HG03139 (cell line): ENCODE measurements around the gene DOK5.
"Not testable (repeated sequence)": the region's sequence is repeated elsewhere in the genome, so short reads cannot be mapped to it uniquely, and the experiment has no call there.

Source experiments
- ATAC-seq: cut with Tn5 transposase; IDR thresholded peaks from one replicate; pipeline ENCODE4 v1.9.1; 2021; ENCODE audit not compliant: unreplicated experiment

DOK5 gene

DNA sequence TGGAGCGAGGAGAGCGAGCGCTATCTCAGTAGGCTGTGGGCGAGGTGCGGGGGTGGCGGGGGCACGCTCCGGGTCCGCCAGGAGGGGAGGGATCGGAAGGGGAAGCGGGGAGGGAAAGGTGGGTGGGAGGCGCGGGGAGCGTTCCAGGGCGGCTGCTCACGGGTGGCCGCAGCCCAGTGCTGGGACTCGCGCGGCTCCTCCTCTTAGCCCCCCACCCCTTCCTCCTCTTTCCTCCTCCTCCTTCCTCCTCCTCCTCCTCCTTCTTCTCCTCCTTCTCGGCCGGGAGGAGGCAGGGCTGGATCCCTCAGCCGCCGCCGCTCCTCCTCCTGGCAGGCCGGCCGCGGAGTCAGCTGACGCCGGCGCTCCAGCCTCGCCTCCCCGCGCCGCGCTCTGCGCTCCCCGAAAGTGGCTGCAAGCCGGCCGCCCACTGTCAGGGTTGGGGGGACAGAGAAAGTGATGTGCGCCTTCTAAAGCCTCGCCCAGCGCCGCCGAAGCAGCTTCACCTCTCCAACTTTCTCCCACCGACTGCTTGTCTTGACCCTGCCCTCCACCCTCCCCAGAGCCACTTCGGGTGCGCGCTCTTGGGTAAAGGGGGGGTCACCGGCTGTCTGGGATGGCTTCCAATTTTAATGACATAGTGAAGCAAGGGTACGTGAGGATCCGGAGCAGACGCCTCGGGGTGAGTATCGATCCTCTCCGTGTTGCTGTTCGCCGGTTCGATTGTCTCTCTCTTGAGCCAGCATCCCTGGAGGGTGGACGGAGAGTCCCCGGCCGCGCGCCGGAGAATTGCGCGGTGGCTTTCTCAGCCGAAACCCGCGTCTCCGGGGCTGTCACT lies at the start of gene DOK5:
DOK5 (plus strand) TSS at position 260 of the 835 bp plus-strand sequence; CDS start at position 614, 354 bp downstream.
- ATAC-seq, result no peak

DNA sequence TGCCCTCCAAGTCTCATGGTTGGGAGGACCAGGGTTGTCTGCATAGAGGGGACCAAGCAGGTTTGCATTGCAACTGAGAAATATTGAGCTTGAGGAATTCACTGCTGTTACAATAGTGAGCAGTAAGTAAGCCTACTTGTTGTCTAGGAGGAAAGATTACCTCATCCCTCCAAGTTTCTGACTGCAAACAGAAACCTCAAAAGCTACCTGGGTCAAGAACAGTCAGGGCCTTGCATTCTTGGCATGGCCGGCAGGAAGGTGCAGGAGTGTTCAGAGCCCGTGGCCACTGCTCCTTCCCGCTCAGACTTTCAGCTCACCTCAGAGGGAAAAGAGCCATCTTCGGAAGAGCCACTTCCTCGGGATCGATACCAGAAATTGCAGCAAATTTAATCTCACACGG lies 46.0 kb upstream of the DOK5 start:
- ATAC-seq, result no peak

DNA sequence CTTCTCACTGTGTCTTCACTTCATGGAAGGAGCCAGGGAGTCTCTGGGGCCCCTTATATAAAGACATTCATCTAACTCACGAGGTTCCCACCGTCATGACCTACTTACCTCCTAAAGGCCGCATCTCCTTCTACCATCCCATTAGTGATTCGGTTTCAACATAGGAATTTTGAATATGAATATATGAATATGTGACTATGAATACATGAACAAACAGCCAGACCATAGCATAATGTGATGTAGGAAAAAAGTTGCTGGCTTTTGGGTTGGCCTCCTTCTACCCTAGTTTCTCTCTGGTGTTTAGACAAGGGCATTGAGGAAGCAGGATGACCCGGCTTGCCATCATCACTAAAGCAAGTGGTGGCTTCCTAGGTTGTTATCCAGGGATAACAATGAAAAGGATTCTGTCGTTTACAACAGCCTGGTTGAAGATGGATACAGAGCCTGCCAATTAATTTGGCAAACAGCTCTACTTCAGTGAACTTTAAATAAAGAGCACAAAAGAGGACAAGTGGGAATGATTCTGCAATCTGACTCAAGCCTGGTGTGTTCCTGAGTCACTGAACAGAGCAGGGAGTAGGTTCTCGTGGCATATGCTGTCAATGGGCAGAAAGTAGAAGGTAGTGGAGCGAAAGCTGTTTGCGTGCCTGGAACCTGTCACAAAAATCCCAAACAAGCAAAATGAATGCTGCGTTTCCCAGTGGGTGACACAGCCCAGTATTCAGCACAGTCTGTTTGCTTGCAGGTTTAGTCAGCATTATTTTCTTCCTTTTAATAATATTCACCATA lies 44.0 kb upstream of the DOK5 start:
- no peak for ATAC-seq

DNA sequence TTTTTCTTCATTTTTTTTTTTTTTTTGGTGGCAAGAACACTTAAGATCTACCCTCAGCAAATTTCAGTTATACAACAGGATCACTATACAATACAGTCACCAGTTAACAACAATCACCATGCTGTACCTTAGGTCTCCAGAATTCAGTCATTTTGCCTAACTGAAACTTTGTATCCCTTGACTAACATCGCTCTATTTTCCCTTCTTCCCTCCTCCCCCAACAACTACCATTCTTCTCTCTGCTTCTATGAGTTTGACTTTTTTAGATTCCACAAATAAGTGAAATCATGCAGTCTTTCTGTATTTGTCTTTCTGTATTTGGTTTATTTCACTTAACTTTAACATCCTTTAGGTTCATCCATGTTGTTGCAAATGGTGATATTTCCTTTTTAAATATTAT lies 42.4 kb upstream of the DOK5 start:
- no peak for ATAC-seq

DNA sequence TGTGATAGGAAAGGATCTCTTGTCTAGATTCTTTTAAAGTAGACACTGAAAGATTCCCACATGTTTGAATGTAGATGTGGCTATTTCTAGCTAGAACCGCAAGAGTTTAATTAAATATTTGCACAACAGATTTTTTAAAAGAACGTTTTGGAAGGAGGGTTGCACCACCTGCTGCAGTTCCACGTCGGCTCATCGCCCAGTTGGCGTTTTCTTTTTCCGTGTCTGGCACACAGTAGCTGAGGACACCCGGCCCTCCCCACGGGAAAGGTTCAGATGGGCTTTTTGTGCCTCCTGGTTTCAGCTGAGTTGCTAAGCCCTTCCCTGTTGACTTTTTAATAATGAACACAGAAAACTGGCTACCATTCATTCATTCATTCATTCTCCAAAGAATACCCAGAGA lies 41.8 kb upstream of the DOK5 start:
- ATAC-seq, result no peak

DNA sequence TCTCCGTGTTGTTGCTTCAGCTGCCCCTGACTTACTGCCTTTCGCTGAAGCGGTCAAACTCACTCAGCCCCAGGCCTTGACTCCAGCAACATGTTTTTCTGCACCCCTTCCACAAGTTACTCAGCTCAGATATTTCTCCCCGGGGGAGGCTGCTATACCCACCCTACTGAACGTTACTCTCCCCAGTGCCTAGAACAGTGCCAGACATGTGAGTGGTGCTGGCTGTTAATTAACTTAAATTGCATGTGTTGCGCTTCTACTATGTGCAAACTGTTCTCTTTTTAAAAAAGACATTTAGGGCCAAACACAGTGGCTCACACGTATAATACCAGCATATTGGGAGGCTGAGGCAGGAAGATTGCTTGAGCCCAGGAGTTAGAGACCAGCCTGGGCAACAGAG lies 41.2 kb upstream of the DOK5 start:
- no peak for ATAC-seq

DNA sequence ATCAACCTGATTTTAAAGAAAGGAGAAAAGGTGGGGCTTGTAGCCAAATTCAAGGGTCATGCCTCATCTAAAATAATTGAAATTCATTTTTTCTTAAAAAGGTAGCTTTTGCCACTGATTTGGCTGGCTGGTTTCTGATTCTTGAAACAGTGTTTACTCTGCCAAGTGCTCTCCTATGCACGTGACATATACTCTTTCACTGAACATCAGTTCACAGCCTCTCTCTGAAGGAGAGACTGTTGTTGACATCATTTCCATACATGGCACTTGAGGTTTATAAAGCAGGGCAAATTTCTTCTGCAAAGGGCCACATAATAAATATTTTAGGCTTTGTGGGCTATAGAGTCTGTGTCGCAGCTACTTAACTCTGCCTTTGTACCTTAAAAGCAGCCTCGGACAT lies 40.4 kb upstream of the DOK5 start:
- no peak for ATAC-seq

DNA sequence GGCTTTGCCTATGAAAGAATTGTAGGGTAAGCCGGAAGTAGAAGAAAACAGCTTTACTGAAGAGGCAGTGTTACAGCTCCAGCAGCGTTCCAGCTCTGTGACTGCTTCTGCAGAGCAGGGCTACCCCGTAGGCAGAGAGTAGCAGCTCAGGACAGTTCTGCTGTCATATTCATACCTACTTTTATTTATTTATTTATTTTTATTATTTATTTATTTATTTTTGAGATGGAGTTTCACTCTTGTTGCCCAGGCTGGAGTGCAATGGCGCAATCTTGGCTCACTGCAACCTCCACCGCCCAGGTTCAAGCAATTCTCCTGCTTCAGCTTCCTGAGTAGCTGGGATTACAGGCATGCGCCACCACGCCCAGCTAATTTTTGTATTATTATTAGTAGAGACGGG lies 39.0 kb upstream of the DOK5 start:
- not testable (repeated sequence) for ATAC-seq

DNA sequence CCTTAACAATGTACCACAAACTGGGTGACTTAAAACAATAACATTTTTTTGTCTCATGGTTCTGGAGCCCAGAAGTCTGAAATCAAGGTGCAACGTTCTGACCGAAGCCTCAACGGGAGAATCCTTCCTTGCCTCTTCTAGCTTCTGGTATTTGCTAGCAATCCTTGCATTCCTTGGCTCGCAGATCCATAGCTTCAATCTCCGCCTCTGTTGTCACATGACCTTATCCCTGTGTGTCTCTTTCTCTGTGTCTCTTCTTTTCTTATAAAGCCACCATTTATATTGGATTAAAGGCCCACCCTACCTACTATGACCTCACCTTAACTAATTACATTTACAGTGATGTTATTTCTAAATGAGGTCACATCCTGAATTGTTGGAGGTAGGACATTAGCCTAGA lies 37.2 kb upstream of the DOK5 start:
- no peak for ATAC-seq

DNA sequence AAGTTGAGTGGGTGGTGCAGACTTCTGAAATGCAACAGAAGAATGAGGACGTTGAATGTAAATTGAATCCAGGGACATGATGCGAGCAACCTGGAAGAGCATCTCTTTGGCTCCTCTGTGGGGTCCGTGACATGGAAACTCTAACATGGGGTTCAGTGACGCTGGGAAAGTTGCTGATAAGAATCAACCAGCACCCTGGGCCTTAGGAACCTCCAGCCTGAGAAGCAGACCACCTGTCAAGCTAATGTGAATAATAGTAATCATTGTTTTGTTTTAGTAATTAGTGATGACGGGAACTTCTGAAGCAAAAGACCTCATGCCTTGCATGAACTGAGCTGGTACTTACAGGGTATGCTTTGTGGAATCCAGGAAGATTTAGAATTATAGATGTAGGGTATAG lies 25.2 kb upstream of the DOK5 start:
- no peak for ATAC-seq

DNA sequence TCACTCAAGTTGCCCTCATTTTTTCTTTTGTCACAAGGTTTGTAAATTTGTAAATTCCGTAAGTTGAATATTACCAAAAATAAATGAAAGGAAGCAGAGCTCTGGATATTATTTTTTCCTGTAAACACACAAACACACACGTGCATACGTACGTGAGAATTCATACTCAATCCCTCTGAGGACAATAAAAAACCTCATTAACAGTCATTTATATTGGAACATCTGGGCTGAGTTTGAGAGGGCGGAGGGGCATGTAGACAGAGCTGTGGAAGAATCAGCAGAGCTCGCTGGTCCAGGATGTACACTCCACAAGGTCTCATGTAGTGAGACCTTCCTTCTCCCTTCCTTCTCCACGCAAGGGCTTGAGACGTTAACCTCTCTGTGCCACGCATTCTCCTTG lies 24.2 kb upstream of the DOK5 start:
- ATAC-seq, result no peak

DNA sequence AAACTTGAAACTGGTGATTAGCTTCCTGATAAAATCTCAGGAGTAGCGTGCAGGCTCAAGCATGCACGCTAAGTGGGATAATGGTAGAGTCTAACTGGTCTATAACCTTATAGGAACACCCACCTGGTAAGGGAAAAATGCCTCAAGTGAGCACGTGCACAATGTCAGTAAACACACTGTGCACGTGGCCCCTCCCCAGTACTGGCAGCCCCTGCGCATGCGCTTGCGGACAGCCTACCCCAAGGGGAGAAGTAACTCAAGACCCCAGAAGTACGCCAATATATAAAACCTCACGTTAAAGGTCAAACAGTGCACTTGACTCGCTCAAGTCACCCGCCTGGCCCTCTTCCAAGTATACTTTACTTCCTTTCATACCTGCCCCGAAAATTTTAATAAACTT lies 23.1 kb upstream of the DOK5 start:
- ATAC-seq, result no peak

DNA sequence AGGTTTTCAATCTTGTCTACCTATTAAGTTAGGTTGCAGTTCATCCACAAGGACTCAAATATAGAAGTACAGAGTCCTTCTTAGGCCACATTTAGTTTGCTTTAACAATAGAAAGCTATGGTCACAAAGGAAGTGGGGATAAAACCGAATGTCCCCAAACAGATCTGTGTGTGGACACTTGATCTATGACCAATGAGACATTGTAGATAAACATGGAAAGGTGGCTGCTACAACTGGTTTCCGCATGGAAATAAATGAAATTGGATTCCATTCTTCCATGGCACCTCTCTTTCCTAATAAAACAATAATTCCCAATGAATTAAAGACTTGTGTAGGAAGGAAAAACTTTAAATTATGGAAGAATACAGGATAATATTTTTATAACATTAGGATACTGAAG lies 20.4 kb upstream of the DOK5 start:
- ATAC-seq, result no peak

DNA sequence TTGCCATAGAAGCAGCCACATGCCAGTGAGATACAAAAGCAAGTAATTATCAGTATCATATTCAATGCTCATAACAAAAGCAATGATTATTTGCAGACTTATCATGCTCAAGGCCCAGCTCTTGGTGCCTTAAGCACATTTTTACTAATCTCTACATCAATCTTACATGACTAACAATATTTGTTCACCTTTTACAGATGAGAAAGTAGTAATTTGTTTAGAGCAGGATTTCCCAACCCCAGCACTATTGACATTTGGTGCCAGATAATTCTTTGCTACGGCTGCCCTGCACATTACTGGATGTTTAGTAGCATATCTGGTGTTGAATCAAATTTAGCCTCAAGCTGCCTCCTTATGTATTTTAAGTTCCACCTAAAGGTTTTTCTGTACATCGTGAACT lies 19.0 kb upstream of the DOK5 start:
- no peak for ATAC-seq

DNA sequence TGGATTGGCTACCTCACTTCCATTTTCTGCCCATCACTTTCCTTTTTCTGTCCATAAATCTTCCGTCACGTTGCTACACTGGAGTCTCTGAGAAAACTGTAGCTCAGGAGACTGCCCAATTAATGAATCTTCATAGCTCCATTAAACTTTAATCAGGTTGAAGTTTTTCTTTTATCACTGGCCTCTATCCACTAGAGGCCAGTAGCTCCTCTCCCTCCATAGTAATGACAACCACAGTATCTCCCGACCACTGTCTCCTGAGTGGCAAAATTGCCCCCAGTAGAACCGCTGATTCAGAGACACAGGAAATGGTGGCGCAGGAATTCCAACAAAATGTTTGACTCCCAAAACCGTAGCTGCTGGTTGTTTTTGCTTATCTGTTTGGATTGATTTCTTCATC lies 18.4 kb upstream of the DOK5 start:
- ATAC-seq, result no peak

DNA sequence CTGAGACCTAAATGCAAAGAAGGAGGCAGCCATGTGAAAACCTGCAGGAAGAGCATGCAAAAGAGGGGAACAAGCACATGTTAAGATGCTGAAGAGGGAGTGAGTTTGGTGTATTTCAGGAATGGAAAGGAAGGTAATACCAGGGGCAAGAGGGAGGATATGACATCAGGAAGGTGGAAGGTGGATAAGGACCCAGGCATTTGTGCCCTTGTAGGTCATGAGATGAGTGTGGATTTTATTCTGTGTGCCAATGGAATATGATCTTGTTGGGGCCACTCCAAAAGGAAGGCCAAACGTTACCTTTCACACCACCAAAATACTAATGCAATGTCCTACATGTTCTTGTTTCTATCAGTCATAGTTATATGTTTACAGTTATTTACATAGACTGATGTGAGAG lies 17.2 kb upstream of the DOK5 start:
- ATAC-seq, result no peak

DNA sequence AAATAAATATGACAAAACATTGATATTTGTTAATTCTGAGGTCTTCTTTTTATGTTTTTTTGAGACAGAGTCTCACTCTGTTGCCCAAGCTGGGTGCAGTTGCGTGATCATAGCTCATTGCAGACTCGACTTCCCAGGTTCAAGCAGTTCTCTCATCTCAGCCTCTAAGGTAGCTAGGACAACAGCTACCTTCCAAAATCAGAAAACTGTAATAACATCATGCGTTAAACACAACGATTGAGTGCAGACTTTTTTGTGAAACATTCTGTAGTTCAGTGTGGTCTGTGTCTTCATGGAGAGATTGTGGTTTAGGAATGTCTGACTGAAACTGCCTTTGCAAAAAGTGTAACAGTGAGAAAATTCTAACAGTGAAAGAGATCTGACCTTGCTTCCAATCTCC lies 16.1 kb upstream of the DOK5 start:
- ATAC-seq, result no peak

DNA sequence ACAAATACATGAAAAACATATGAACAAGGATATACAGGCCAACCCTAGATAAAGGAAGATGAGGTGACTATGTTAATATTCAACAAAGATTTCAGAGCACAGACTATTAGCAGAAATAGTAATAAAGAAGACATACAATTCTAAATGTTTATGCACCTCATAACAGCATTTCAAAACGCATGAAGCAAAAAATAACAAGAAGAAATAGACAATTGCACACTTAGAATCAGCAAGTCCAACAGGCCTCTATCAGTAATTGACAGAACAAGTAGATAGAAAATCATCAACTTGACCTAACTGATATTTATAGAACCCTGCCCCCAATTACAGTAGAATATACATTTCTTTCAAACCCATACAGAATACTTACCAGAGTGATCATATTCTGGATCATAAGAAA lies 11.4 kb upstream of the DOK5 start:
- no peak for ATAC-seq

DNA sequence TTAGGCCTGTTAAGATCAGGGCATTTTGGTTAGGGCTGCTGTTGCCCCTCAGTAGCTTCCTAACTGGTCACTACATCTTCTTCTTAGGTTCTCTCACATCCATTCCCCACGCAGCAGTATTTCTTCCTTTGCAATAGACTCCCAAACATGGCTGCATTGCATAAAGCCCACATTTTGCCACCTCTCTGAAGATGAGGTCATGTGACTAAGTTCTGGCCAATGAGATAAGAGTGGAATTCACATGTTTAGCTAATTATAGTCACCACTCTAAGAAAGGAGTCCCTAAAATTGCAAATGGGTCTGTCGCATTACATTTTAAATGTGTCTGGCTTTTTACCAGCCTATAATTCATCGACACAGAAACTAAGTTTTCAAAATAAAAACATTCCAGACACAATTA lies 9.3 kb upstream of the DOK5 start:
- ATAC-seq, result no peak

DNA sequence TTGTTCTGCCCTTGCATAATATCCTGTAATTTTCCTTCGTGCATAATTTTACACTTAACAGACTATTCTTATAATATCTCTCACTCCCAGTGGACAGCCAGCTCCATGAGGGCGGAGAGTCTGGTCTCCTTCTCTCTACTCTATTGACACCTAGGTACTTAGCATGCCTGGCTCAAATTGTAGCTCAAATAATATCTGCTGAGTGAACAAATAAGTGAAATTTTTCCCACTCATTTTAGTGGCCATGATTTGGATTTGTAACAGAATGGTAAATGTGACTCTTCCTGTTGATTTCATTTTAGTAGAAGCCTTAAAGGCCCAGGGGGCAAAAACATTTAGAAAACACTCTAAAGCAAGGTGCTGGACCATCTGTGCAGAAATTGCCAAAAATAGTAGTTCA lies 7.8 kb upstream of the DOK5 start:
- no peak for ATAC-seq

DNA sequence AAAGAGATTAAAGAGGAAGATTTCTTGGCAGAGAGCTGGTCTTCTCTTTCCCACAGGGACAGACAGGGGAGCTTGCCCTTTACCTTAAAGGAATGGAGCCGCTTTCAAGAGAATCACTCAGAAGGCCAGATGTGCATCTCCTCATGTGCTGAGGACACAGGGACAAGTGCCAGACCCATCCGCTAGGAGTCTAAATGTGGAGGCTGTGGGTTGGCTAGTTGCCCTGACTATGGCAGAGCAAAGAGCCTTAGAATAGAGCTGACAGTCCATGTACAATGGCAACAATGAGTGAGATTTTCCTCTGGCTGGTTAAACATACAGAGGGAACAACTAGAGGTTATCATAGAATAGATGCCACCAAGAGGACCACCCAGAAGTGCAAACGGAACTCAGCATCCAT lies 7.3 kb upstream of the DOK5 start:
- no peak for ATAC-seq

DNA sequence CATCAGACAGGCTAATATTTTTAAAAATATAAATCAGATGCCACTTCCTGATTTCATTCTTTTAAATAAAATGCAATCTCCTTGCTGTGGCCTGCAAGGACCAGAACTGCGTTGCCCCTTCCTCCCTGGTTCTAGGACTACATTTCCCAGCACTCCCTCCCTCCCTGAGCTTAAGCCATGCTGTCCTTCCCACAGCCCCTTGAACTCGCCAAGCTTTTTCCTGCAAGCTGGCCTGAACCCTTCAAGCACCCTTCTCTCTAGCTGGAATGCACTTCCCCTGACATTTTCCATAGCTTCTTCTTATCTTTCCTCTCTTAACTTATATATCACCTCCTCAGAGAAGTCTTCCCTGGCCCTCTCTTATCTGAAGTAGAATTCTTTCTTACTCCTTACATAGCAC lies 6.1 kb upstream of the DOK5 start:
- ATAC-seq, result no peak

DNA sequence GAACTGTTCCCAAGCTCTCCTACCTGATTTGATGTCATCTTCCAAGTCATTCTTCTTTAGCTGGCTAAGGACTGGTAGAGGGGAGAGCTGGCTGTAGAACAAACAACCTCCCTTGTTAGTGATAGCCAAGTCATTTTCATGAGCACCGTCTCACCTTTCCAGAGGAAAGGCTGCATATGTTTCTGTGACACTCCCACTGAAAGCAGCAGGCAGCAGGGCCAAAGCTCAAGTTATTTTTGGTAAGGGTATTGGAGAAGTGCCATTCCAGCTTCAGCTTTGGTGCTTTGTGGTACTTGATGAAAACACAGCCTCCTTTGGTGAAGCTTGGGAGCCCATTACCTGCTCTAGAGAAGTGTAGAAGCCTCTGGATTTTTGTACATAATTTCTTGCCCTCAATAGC lies 5.4 kb upstream of the DOK5 start:
- no peak for ATAC-seq
